HG02938 (cell line): Measurements from ENCODE around the gene CCDC51.

ENCODE experiments used
- ATAC-seq: cut with Tn5 transposase; IDR thresholded peaks from one replicate; pipeline ENCODE4 v1.9.1; 2021; ENCODE audit warnings: mild to moderate bottlenecking, moderate library complexity; ENCODE audit not compliant: unreplicated experiment

Gene CCDC51

DNA sequence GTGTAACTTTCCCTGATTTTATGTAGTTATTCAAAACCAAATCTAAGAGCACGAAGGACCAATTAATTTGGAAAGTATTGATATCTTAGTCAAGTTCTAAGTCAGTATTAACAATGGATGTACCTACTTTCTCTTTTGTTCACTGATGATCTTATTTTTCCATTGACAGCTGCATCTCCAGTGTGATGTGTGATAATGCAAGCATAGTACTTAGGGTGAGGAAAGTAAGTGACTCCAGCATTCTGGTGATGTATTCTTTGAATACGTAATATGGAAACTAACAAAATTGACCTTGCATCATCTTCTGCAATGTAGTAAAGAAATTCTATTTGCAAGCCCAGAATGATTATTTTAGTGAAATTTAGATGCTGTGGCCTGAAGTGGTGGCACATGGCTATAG is 45.5 kb downstream of the CCDC51 start:
- no peak for ATAC-seq

GRCh38 chr3:48388966-48389365 is 51.0 kb downstream of the CCDC51 start:
- no peak for ATAC-seq

DNA sequence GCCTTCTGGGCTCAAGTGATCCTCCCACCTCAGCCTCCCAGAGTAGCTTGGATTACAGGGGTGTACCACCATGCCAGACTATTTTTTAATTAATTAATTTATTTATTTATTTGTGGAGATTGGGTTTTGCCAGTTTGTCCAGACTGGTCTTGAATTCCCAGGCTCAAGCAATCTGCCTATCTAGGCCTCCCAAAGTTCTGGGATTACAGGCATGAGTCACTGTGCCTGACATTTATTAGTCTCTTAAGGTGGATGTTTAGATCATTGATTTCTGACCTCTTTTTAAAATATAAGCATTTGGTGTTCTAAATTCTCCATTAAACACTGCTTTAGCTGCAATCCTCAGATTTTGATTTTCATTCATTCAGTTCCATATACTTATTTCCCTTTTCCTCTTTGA is 52.3 kb downstream of the CCDC51 start:
- ATAC-seq: no peak
